GM19372 (cell line): ENCODE data around the gene SLC66A3.

Source experiments
- ATAC-seq: cut with Tn5 transposase; IDR thresholded peaks from one replicate; pipeline ENCODE4 v1.9.1; 2021; ENCODE audit warnings: mild to moderate bottlenecking, low read depth, moderate library complexity; ENCODE audit not compliant: unreplicated experiment

The SLC66A3 gene

GRCh38 chr2:11133936-11134320 lies 21.3 kb upstream of the SLC66A3 start:
- no peak for ATAC-seq

GRCh38 chr2:11134349-11134748 lies 20.9 kb upstream of the SLC66A3 start:
- no peak for ATAC-seq

- no peak for ATAC-seq
Observed at GRCh38 chr2:11140492-11140891, 14.8 kb upstream of the SLC66A3 start.

GRCh38 chr2:11141319-11141718 lies 13.9 kb upstream of the SLC66A3 start:
- no peak for ATAC-seq

- no peak for ATAC-seq
Observed at GRCh38 chr2:11142330-11142729, 12.9 kb upstream of the SLC66A3 start.

GRCh38 chr2:11142987-11143386 lies 12.3 kb upstream of the SLC66A3 start:
- ATAC-seq = no peak

- ATAC-seq = no peak
Observed at GRCh38 chr2:11144077-11144737, 11.1 kb upstream of the SLC66A3 start.

- ATAC-seq = no peak
Observed at GRCh38 chr2:11144738-11145079, 10.6 kb upstream of the SLC66A3 start.

- no peak for ATAC-seq
Observed at GRCh38 chr2:11145350-11145749, 9.9 kb upstream of the SLC66A3 start.

- ATAC-seq = no peak
Observed at GRCh38 chr2:11146076-11146475, 9.2 kb upstream of the SLC66A3 start.

GRCh38 chr2:11147263-11147662 lies 8.0 kb upstream of the SLC66A3 start:
- no peak for ATAC-seq

- no peak for ATAC-seq
Observed at GRCh38 chr2:11152591-11152990, 2.7 kb upstream of the SLC66A3 start.

- peak; percentile 11 for ATAC-seq
Observed at GRCh38 chr2:11154016-11154922, 998 bp upstream of the SLC66A3 start.

GRCh38 chr2:11154923-11155380 lies 315 bp upstream of the SLC66A3 start:
- ATAC-seq = peak; percentile 49

- no peak for ATAC-seq
Observed at GRCh38 chr2:11156396-11157075, 1.3 kb downstream of the SLC66A3 start.

GRCh38 chr2:11157296-11157695 lies 2.0 kb downstream of the SLC66A3 start:
- ATAC-seq = no peak

GRCh38 chr2:11157731-11158130 lies 2.5 kb downstream of the SLC66A3 start:
- ATAC-seq = no peak

- ATAC-seq = no peak
Observed at GRCh38 chr2:11158916-11159573, 3.8 kb downstream of the SLC66A3 start.

- ATAC-seq = no peak
Observed at GRCh38 chr2:11159574-11160170, 4.4 kb downstream of the SLC66A3 start.

- ATAC-seq = no peak
Observed at GRCh38 chr2:11160256-11160655, 5.0 kb downstream of the SLC66A3 start.
